H1 (cell line): ENCODE measurements around the gene ZSWIM7. TPM values are rescaled to one million over a fixed set of nuclear protein-coding genes. Genes with fewer than 3 reads are reported as not detected.

ENCODE experiments used
- EP300 ChIP-seq, 2 experiments: IDR thresholded peaks; 1 replicate in 1 of 2; 2 replicates in 1 of 2; pipeline ENCODE4 v1.6.1; 2011 to 2012; ENCODE audit warnings: low read depth in 2 of 2, low read length in 2 of 2, mild to moderate bottlenecking in 2 of 2, borderline replicate concordance in 1 of 2, inconsistent platforms in 1 of 2, moderate library complexity in 1 of 2
- POU5F1 ChIP-seq: IDR thresholded peaks from 2 replicates; pipeline ENCODE4 v1.6.1; 2011; ENCODE audit warnings: low read depth, mild to moderate bottlenecking, low read length, moderate library complexity
- SIRT6 ChIP-seq: IDR thresholded peaks from one replicate; pipeline ENCODE4 v1.7.1; 2012; ENCODE audit warnings: low read length, inconsistent platforms
- SUZ12 ChIP-seq: fragments of 200-600 bp; sonication (generic); IDR thresholded peaks from 2 replicates; pipeline ENCODE4 v1.6.1; 2012; ENCODE audit warnings: mild to moderate bottlenecking, inconsistent platforms, low read length, moderate library complexity, mixed read lengths
- YY1 ChIP-seq: IDR thresholded peaks from 2 replicates; pipeline ENCODE4 v1.6.1; 2011; ENCODE audit warnings: low read depth, mild to moderate bottlenecking, low read length
- polyA plus RNA-seq, 7 experiments: library from polyadenylated mRNA; depleted of rRNA in 3 of 7; stranded (reverse) in 5 of 7; unstranded in 2 of 7; fragments of >200 nt in 5 of 7; fragments of 200-250 nt in 2 of 7; gene quantifications; 1 replicate in 5 of 7; 2 replicates in 1 of 7; 4 replicates in 1 of 7; pipeline versions ENCODE4 v1.2.1 to v1.2.3, GENCODE V29; 2011 to 2013; ENCODE audit warnings: missing spikeins in 2 of 7, mixed read lengths in 2 of 7
- total RNA-seq: library from RNA; stranded (reverse); fragmentation: NEBNext Ultra II Directional; extraction: Animal tissue kit (Norgen Biotek cat#: 25700); gene quantifications from 2 replicates; pipeline ENCODE4 v1.2.1, GENCODE V29; 2021
- TF ChIP-seq, protein P1 (sequence below): fragments of 300-600 bp; sonication (generic); IDR thresholded peaks from 2 replicates; pipeline ENCODE4 v1.7.1; 2012; ENCODE audit warnings: low read length, moderate library complexity, mild to moderate bottlenecking, inconsistent platforms; ENCODE audit not compliant: insufficient replicate concordance
- TF ChIP-seq, protein P2 (sequence below): IDR thresholded peaks from 2 replicates; pipeline ENCODE4 v1.6.1; 2012; ENCODE audit warnings: inconsistent platforms
- TF ChIP-seq, protein P3 (sequence below): IDR thresholded peaks from 2 replicates; pipeline ENCODE4 v1.6.1; 2012; ENCODE audit warnings: inconsistent platforms
- TF ChIP-seq, protein P4 (sequence below): IDR thresholded peaks from 2 replicates; pipeline ENCODE4 v1.6.1; 2011; ENCODE audit warnings: low read length, improper control_type of control experiment

The ZSWIM7 gene
- total and polyA plus RNA-seq, 2 of the 8 experiments (the other 6 are each of a cell fraction or from before 2014, with no cell fraction given) = 39.3 to 57.7 TPM

DNA sequence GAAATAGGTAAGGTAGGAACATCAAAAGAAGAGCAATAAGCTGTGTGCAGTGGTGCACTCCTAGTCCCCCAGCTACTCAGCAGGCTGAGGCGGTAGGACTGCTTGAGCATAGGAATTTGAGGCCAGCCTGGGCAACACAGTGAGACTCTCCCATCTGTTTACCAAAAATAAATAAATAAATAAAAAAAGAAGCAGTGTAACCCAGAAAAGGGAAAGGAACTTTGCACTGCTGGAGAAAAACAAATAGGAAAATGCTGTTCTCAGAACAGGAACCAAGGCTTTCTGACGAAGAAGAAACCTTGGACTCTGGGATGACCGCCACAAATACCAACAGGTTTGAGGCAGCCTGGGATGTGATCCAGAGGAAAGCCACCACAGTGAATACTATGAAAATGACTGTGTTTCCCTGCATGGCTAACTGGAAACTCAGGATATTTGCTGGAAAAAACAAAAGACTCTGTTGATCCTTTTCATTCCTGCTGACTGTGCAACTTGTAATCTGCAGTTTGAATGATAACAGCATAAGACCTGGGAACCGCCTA is 41.3 kb upstream of the ZSWIM7 start (continued):
- TF ChIP-seq, protein P1, sequence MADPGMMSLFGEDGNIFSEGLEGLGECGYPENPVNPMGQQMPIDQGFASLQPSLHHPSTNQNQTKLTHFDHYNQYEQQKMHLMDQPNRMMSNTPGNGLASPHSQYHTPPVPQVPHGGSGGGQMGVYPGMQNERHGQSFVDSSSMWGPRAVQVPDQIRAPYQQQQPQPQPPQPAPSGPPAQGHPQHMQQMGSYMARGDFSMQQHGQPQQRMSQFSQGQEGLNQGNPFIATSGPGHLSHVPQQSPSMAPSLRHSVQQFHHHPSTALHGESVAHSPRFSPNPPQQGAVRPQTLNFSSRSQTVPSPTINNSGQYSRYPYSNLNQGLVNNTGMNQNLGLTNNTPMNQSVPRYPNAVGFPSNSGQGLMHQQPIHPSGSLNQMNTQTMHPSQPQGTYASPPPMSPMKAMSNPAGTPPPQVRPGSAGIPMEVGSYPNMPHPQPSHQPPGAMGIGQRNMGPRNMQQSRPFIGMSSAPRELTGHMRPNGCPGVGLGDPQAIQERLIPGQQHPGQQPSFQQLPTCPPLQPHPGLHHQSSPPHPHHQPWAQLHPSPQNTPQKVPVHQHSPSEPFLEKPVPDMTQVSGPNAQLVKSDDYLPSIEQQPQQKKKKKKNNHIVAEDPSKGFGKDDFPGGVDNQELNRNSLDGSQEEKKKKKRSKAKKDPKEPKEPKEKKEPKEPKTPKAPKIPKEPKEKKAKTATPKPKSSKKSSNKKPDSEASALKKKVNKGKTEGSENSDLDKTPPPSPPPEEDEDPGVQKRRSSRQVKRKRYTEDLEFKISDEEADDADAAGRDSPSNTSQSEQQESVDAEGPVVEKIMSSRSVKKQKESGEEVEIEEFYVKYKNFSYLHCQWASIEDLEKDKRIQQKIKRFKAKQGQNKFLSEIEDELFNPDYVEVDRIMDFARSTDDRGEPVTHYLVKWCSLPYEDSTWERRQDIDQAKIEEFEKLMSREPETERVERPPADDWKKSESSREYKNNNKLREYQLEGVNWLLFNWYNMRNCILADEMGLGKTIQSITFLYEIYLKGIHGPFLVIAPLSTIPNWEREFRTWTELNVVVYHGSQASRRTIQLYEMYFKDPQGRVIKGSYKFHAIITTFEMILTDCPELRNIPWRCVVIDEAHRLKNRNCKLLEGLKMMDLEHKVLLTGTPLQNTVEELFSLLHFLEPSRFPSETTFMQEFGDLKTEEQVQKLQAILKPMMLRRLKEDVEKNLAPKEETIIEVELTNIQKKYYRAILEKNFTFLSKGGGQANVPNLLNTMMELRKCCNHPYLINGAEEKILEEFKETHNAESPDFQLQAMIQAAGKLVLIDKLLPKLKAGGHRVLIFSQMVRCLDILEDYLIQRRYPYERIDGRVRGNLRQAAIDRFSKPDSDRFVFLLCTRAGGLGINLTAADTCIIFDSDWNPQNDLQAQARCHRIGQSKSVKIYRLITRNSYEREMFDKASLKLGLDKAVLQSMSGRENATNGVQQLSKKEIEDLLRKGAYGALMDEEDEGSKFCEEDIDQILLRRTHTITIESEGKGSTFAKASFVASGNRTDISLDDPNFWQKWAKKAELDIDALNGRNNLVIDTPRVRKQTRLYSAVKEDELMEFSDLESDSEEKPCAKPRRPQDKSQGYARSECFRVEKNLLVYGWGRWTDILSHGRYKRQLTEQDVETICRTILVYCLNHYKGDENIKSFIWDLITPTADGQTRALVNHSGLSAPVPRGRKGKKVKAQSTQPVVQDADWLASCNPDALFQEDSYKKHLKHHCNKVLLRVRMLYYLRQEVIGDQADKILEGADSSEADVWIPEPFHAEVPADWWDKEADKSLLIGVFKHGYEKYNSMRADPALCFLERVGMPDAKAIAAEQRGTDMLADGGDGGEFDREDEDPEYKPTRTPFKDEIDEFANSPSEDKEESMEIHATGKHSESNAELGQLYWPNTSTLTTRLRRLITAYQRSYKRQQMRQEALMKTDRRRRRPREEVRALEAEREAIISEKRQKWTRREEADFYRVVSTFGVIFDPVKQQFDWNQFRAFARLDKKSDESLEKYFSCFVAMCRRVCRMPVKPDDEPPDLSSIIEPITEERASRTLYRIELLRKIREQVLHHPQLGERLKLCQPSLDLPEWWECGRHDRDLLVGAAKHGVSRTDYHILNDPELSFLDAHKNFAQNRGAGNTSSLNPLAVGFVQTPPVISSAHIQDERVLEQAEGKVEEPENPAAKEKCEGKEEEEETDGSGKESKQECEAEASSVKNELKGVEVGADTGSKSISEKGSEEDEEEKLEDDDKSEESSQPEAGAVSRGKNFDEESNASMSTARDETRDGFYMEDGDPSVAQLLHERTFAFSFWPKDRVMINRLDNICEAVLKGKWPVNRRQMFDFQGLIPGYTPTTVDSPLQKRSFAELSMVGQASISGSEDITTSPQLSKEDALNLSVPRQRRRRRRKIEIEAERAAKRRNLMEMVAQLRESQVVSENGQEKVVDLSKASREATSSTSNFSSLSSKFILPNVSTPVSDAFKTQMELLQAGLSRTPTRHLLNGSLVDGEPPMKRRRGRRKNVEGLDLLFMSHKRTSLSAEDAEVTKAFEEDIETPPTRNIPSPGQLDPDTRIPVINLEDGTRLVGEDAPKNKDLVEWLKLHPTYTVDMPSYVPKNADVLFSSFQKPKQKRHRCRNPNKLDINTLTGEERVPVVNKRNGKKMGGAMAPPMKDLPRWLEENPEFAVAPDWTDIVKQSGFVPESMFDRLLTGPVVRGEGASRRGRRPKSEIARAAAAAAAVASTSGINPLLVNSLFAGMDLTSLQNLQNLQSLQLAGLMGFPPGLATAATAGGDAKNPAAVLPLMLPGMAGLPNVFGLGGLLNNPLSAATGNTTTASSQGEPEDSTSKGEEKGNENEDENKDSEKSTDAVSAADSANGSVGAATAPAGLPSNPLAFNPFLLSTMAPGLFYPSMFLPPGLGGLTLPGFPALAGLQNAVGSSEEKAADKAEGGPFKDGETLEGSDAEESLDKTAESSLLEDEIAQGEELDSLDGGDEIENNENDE = no peak
- no peak for TF ChIP-seq SUZ12
- TF ChIP-seq, protein P2, sequence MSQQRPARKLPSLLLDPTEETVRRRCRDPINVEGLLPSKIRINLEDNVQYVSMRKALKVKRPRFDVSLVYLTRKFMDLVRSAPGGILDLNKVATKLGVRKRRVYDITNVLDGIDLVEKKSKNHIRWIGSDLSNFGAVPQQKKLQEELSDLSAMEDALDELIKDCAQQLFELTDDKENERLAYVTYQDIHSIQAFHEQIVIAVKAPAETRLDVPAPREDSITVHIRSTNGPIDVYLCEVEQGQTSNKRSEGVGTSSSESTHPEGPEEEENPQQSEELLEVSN = no peak
- TF ChIP-seq, protein P3, sequence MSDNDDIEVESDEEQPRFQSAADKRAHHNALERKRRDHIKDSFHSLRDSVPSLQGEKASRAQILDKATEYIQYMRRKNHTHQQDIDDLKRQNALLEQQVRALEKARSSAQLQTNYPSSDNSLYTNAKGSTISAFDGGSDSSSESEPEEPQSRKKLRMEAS = no peak
- TF ChIP-seq SIRT6 = no peak
- TF ChIP-seq YY1 = no peak
- TF ChIP-seq EP300 (IDR thresholded peaks at IDR 0.05; ENCODE audit: borderline replicate concordance in 1 of 2, low read depth in 2 of 2, low read length in 2 of 2) = no peak
- TF ChIP-seq, protein P4, sequence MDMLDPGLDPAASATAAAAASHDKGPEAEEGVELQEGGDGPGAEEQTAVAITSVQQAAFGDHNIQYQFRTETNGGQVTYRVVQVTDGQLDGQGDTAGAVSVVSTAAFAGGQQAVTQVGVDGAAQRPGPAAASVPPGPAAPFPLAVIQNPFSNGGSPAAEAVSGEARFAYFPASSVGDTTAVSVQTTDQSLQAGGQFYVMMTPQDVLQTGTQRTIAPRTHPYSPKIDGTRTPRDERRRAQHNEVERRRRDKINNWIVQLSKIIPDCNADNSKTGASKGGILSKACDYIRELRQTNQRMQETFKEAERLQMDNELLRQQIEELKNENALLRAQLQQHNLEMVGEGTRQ = no peak
- no peak for TF ChIP-seq POU5F1
